Coronary artery (tissue), 2 donors: Measurements from ENCODE around the gene LY6G5C.
A peak's percentile ranks its signal among the peaks of the same experiment; 100 is the strongest.

Experiments
- DNase-seq: peaks from one replicate; pipeline ENCODE4 v3.0.0-alpha.2; 2017; ENCODE audit warnings: low spot score
- H3K27ac ChIP-seq, 2 donors: fragments of 200-600 bp; sonication (generic); one replicate each; pipeline ENCODE4 v1.5.1; 2016 to 2019
- H3K4me3 ChIP-seq: fragments of 200-600 bp; sonication (generic); 2 replicates; pipeline ENCODE4 v1.5.1; 2016; ENCODE audit warnings: mild to moderate bottlenecking, moderate library complexity
- CTCF ChIP-seq: fragments of 200-600 bp; sonication (generic); IDR thresholded peaks from one replicate; pipeline ENCODE4 v1.5.1; 2019; ENCODE audit warnings: antibody characterized with exemption

Gene LY6G5C, protein sequence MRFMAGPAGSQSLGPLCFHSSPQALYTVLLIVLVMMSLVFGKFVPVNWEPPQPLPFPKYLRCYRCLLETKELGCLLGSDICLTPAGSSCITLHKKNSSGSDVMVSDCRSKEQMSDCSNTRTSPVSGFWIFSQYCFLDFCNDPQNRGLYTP

GRCh38 chr6:31680226-31681134 lies at the start of gene LY6G5C:
TSS of gene LY6G5C (minus strand) at chr6:31681067. CDS start at chr6:31680373, 694 bp downstream.
- Histone ChIP-seq H3K27ac (peak within 1 kb of the TSS; percentile 35 to 63), H3K4me3 (peak within 1 kb of the TSS; percentile 63)
- DNase-seq, result peak; percentile 87
- peak; percentile 55 for TF ChIP-seq CTCF

GRCh38 chr6:31729979-31730630 lies 49.2 kb upstream of the LY6G5C start:
- peak; percentile 95 for DNase-seq
- TF ChIP-seq CTCF, result no peak
- Histone ChIP-seq H3K27ac (peak overlapping the region; percentile 86 to 99), H3K4me3 (peak overlapping the region; percentile 91)

DNA sequence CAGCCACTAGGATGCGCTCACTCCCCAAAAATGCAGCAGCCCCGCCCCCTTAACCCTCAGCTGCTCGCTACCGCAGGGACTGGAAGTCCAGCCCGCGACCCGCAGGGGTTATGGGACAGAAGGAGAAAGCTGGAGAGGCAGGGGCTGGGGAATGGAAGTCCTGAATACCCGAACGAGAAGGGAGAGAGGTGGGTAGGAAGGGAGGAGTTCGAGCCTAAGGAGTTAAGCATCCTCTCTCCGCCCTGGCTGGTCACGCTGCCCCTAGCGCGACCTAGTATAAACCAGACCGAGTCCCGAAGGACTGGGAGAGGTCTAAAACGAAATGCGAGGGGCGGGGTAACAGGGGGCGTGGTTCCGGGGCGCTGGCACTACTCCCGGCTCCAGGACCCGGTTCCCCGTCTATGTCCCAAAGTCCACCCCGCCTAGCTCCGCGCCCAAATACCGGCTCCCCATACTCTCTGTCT lies 48.7 kb upstream of the LY6G5C start:
- no peak for TF ChIP-seq CTCF
- peak; percentile 97 for DNase-seq
- H3K4me3 ChIP-seq, result peak overlapping the region; percentile 91
- H3K27ac ChIP-seq, result peak overlapping the region; percentile 86 to 99

GRCh38 chr6:31728767-31729514 lies 48.1 kb upstream of the LY6G5C start, which contains the start of gene DDAH2:
TSS of gene DDAH2 (minus strand) at chr6:31729299. CDS start at chr6:31729161, 138 bp downstream.
- peak within 1 kb of the TSS; percentile 86 to 99 for H3K27ac ChIP-seq
- no peak for DNase-seq

DNA sequence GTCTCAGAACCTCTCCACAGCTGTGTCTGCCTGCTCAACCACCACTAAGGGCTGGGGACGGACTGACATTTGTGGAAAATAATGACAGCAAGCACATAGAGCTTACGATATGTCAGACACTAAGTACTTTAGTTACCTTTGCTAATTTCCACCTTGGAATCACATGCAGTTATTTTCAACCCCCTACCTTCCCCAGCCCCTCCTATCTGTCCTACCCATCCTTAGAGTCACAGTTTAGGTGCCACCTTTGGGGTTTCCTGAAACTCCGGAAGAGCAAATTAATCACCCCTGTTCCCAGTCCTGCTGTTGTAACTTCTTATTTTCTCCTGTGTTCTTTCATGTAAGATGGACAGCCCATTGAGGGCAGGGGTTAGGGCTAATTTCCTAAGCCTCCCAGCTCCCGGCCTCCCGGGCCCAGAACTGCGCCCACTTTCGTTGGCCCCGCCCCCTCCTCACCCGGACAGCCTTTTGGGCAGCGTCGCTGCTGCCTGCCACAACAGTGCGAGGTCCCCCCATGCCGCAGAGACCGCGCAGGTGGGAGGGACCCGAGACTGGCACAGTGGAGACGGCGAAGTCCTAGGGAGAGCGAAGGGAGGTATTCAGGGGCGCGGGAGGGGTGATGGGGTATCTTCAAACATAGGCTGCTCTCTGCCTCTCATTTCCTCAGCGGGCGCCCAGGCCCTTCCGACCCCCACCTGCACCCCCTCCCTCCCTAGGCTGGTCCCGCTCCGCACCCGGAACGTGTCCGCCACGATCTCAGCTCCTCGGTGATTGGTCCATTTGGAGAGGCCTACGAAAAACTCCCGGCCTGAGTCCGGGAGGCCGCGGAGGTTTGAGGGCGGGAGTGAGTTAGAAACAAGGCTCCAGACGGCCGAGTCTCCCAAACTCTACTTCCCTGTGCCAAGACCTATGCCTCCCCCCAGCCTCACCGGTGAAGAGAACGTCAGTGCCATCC lies 47.1 kb upstream of the LY6G5C start:
- DNase-seq, result no peak
- TF ChIP-seq CTCF, result no peak

More at GRCh38 chr6:31728767-31729514, 48.1 kb upstream of the LY6G5C start, which contains the start of gene DDAH2:
- peak within 1 kb of the TSS; percentile 91 for H3K4me3 ChIP-seq
- peak; percentile 25 for TF ChIP-seq CTCF

More for the DNA sequence above, 47.1 kb upstream of the LY6G5C start:
- Histone ChIP-seq H3K4me3 (peak overlapping the region; percentile 91), H3K27ac (peak overlapping the region; percentile 86 to 99)
